GM19468 (cell line): ENCODE measurements around the gene ERH.

Source experiments
- ATAC-seq: cut with Tn5 transposase; IDR thresholded peaks from one replicate; pipeline ENCODE4 v1.9.1; 2021; ENCODE audit warnings: mild to moderate bottlenecking, moderate library complexity, moderate number of reproducible peaks; ENCODE audit not compliant: unreplicated experiment; ENCODE audit errors: extremely low read depth

Gene ERH

DNA sequence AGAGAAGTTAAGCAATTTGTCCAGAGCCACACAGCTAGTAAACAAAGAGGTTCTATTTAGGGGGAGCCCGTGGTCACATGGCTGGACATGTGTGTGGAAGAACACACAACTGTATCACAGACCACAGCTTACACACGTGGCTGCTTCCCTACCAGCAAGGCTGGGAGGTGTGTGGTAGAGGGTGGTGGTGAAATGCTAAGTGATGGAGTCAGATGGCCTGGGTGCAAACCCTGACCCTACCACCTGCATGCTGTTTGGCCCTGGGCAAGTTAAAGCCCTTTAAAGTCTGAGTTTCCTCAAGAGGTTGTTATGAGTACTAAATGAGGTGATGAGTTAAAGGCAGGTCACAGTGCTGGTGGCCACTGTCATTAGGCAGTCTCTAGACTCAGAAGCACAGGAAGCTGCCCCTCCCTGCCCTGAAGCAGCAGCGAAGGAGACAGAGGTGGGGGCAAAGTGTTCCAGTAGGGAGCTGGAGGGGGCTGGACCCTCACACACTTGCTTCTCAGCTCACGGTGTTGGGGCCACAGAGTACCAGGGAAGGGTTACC, 64.2 kb downstream of the ERH start:
- no peak for ATAC-seq

DNA sequence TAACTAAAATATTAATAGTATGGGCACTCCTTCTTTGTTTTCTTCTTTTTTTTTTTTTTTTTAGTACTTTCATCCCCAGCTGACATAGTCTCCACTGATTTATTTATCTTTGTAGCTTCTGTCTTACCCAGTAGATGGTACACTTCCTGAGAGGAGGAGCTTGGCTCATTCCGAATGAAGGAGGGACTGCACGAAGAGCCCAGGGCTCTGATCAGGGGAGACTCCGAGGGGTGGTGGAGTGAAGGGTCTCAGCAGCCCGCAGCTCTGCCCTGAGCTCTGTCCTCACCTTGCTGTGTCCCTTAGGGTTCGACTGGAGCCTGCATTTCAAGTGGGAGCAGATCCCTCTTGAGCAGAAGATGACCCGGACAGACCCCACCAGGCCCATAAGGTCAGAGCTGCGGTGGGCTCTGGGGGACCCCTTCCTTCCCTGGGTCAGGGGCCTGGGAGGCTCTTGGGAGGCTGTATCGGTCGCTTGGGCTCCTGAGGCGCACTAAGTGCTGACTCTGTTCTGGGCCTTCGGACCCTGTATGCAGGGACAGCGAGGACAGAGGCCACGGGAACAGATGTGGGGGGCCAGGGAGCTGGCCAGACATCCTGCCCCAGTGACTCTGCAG, 65.2 kb downstream of the ERH start:
- ATAC-seq, result no peak

DNA sequence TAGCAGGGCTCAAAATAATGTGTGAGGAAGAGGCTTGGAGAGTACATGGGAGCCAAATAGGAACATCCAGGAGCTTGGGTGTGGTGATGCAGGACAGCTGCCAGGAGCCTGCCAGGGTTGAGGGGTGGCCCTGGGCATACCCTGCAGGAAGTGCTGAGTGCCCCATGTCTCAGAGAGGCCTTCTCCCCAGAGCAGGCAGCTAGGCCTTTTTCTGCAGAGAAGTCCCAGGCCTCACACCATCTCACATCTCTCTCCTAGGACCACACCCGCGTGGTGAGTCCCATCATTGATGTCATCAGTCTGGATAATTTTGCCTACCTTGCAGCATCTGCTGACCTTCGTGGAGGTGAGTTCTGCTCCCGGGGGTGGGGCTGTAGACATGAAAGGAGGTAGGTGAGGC, 66.9 kb downstream of the ERH start:
- no peak for ATAC-seq
